ENCODE data around the gene SOX18. TPM values are rescaled to one million over a fixed set of nuclear protein-coding genes. Genes with fewer than 3 reads are reported as not detected.
A peak's percentile ranks its signal among the peaks of the same experiment; 100 is the strongest.

The SOX18 gene
- total RNA-seq, 4 donors from 2014 or later = 1.1 to 7.3 (median 4.3) TPM

GRCh38 chr20:64071341-64072332, 22.2 kb upstream of the SOX18 start:
- no peak for DNase-seq (ENCODE audit: low spot score in 2 of 2)
- no peak for TF ChIP-seq POLR2A (IDR thresholded peaks at IDR 0.05)
- TF ChIP-seq CTCF (IDR thresholded peaks at IDR 0.05) = no peak
- H3K4me3 ChIP-seq (ENCODE audit: low read depth, poor library complexity, severe bottlenecking) = no peak overlapping the region
- WGBS, 2 donors = 87 to 89% methylated on average over 21 to 30 of the region's 30 CpGs
- intact Hi-C loops (cut with DNase I; ENCODE audit: low total_unique reads) = no loop called here

DNA sequence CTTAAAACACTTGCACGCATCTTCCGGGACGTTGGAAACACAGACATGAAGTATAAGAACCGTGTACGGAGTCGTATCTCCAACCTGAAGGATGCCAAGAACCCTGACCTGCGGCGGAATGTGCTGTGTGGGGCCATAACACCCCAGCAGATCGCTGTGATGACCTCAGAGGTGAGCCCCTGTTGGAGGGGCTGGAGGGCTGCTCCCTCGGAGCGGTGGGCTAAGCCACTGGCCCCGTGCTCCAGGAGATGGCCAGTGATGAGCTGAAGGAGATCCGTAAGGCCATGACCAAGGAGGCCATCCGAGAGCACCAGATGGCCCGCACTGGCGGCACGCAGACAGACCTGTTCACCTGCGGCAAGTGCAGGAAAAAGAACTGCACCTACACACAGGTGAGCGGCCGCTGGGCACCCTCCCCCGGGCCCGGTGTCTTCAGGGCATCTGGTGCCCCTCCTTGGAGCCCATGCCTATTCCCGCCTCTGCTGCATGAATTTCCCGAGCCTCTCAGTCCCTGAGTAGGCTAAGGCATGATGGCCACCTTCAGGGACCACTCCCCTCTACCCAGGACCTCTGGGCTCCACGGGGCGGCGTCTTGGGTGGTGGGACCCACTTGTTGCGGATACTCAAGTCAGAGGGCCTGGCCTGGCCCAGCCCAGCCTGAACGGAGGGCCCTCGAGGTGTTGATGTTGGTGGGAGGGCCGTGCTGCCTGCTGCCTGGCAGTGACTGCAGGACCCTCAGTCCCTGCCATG, 21.0 kb upstream of the SOX18 start:
- WGBS, 2 donors = 88 to 95% methylated on average over 14 to 30 of the region's 31 CpGs

GRCh38 chr20:64069614-64070243, 20.3 kb upstream of the SOX18 start:
- H3K4me3 ChIP-seq (ENCODE audit: low read depth, poor library complexity, severe bottlenecking) = no peak overlapping the region
- WGBS, 2 donors = 74 to 89% methylated on average over 5 to 14 of the region's 14 CpGs
- intact Hi-C loops (cut with DNase I; ENCODE audit: low total_unique reads) = no loop called here
- no peak for DNase-seq (ENCODE audit: low spot score in 2 of 2)
- TF ChIP-seq CTCF (IDR thresholded peaks at IDR 0.05) (peak in 1 of 3 donors; percentile 15), POLR2A (IDR thresholded peaks at IDR 0.05) (no peak)

More for the DNA sequence above, 21.0 kb upstream of the SOX18 start:
- no peak for DNase-seq (ENCODE audit: low spot score in 2 of 2)
- no peak overlapping the region for H3K4me3 ChIP-seq (ENCODE audit: low read depth, poor library complexity, severe bottlenecking)
- intact Hi-C loops (cut with DNase I; ENCODE audit: low total_unique reads) = no loop called here
- no peak for TF ChIP-seq POLR2A (IDR thresholded peaks at IDR 0.05)
- no peak for TF ChIP-seq CTCF (IDR thresholded peaks at IDR 0.05)

GRCh38 chr20:64069209-64069613, 19.8 kb upstream of the SOX18 start:
- no peak for TF ChIP-seq POLR2A (IDR thresholded peaks at IDR 0.05)
- no peak for TF ChIP-seq CTCF (IDR thresholded peaks at IDR 0.05)
- 87 to 94% methylated on average over 16 to 20 of the region's 20 CpGs for WGBS, 2 donors
- no peak overlapping the region for H3K4me3 ChIP-seq (ENCODE audit: low read depth, poor library complexity, severe bottlenecking)
- no peak for DNase-seq (ENCODE audit: low spot score in 2 of 2)
- intact Hi-C loops (cut with DNase I; ENCODE audit: low total_unique reads) = no loop called here

- WGBS, 2 donors = 74 to 83% methylated on average over 8 to 10 of the region's 12 CpGs
- DNase-seq (ENCODE audit: low spot score in 2 of 2) = no peak
- intact Hi-C loops (cut with DNase I; ENCODE audit: low total_unique reads) = no loop called here
Observed at GRCh38 chr20:64068386-64069208, 19.2 kb upstream of the SOX18 start.

More at GRCh38 chr20:64068386-64069208, 19.2 kb upstream of the SOX18 start:
- TF ChIP-seq POLR2A (IDR thresholded peaks at IDR 0.05) (no peak), CTCF (IDR thresholded peaks at IDR 0.05) (no peak)
- H3K4me3 ChIP-seq (ENCODE audit: low read depth, poor library complexity, severe bottlenecking) = no peak overlapping the region

Measured in lower leg skin (tissue), 4 donors.